Tibial artery (tissue), 4 donors: ENCODE data around the gene HMMR.

Source experiments
- DNase-seq, 2 donors: peaks; one replicate each; pipeline ENCODE4 v3.0.0-alpha.2; 2019
- H3K27ac ChIP-seq, 2 donors: fragments of 200-600 bp; sonication (generic) in 1 of 2; 1 replicate in 1 of 2; 2 replicates in 1 of 2; pipeline ENCODE4 v1.5.1; 2018 to 2019; ENCODE audit warnings: mild to moderate bottlenecking in 1 of 2
- H3K27me3 ChIP-seq, 2 donors: fragments of 200-600 bp; sonication (generic) in 1 of 2; one replicate each; pipeline versions ENCODE4 v1.5.1 to v1.6.0; 2016 to 2019
- H3K36me3 ChIP-seq, 3 donors: fragments of 200-600 bp; sonication (generic) in 2 of 3; one replicate each; pipeline ENCODE4 v1.5.1; 2016 to 2019; ENCODE audit warnings: mild to moderate bottlenecking in 2 of 3
- H3K4me1 ChIP-seq, 4 donors: fragments of 200-600 bp; sonication (generic) in 2 of 4; 1 replicate in 3 of 4; 2 replicates in 1 of 4; pipeline ENCODE4 v1.5.1; 2016 to 2019
- H3K4me3 ChIP-seq, 2 donors: fragments of 200-600 bp; sonication (generic) in 1 of 2; 1 replicate in 1 of 2; 2 replicates in 1 of 2; pipeline ENCODE4 v1.5.1; 2018 to 2019; ENCODE audit warnings: mild to moderate bottlenecking in 2 of 2
- H3K9me3 ChIP-seq, 3 donors: fragments of 200-600 bp; sonication (generic) in 1 of 3; one replicate each; pipeline ENCODE4 v1.5.1; 2016 to 2019
- CTCF ChIP-seq, 2 experiments: fragments of 200-600 bp in 1 of 2; fragments of 450-650 bp in 1 of 2; IDR thresholded peaks; one replicate each; pipeline ENCODE4 v1.5.1; 2017 to 2019; ENCODE audit warnings: antibody characterized with exemption in 2 of 2, mild to moderate bottlenecking in 1 of 2, moderate library complexity in 1 of 2
- intact Hi-C: fragments of 100-400 bp; cut with DNase I; formaldehyde crosslinking; loops from one replicate; pipeline ENCODE4 v1.15.0; 2023; ENCODE audit warnings: low total_unique reads

The HMMR gene

GRCh38 chr5:163504079-163504931, 43.9 kb downstream of the HMMR start:
- peak overlapping the region; percentile 95 to 97 for H3K27ac ChIP-seq
- H3K4me3 ChIP-seq = peak overlapping the region; percentile 67 to 76
- H3K4me1 ChIP-seq = peaks cover 0 to 52% (median 31%) of the 10 kb centered on the region in 4 donors
- no peak for TF ChIP-seq CTCF (IDR thresholded peaks at IDR 0.05)
- no peaks in the 10 kb centered on the region for H3K27me3 ChIP-seq
- peak; percentile 58 to 81 for DNase-seq
- intact Hi-C loops = loop anchor here (5.0 kb wide), 1 partner anchor 42 kb away; the partner anchor contains the start of genes HMMR and NUDCD2
- H3K9me3 ChIP-seq = no peaks in the 10 kb centered on the region
- H3K36me3 ChIP-seq = no peaks in the 10 kb centered on the region

- TF ChIP-seq CTCF (IDR thresholded peaks at IDR 0.05) = no peak
- Histone ChIP-seq H3K4me3 (peak overlapping the region; percentile 67 to 76), H3K36me3 (no peaks in the 10 kb centered on the region), H3K9me3 (no peaks in the 10 kb centered on the region), H3K27me3 (no peaks in the 10 kb centered on the region), H3K27ac (peak overlapping the region; percentile 95 to 97), H3K4me1 (peaks cover 0 to 59% (median 35%) of the 10 kb centered on the region in 4 donors)
- no peak for DNase-seq
- intact Hi-C loops = no loop called here
Measured at GRCh38 chr5:163505049-163505367, 44.6 kb downstream of the HMMR start.

- Histone ChIP-seq H3K4me1 (peaks cover 0 to 64% (median 38%) of the 10 kb centered on the region in 4 donors), H3K27ac (peak within 1 kb of the TSS; percentile 95 to 97), H3K27me3 (no peaks in the 10 kb centered on the region), H3K36me3 (no peaks in the 10 kb centered on the region), H3K9me3 (no peaks in the 10 kb centered on the region), H3K4me3 (peak within 1 kb of the TSS; percentile 67 to 76)
- intact Hi-C loops = no loop called here
- peak; percentile 38 to 43 for TF ChIP-seq CTCF (IDR thresholded peaks at IDR 0.05)
- peak; percentile 94 to 97 for DNase-seq
Measured at GRCh38 chr5:163505368-163506094, 45.1 kb downstream of the HMMR start, which contains the start of gene MAT2B. Gene MAT2B, plus strand, starts transcription at chr5:163505619. Its CDS starts 68 bp downstream, at chr5:163505687.

- intact Hi-C loops = no loop called here
- H3K4me1 ChIP-seq = peaks cover 0 to 70% (median 38%) of the 10 kb centered on the region in 4 donors
- no peaks in the 10 kb centered on the region for H3K27me3 ChIP-seq
- peak overlapping the region; percentile 67 to 76 for H3K4me3 ChIP-seq
- H3K9me3 ChIP-seq = no peaks in the 10 kb centered on the region
- H3K27ac ChIP-seq = peak overlapping the region; percentile 95 to 97
- no peak for TF ChIP-seq CTCF (IDR thresholded peaks at IDR 0.05)
- DNase-seq = no peak
- H3K36me3 ChIP-seq = no peaks in the 10 kb centered on the region
Measured at GRCh38 chr5:163506095-163506457, 45.6 kb downstream of the HMMR start.

- H3K9me3 ChIP-seq = no peaks in the 10 kb centered on the region
- intact Hi-C loops = no loop called here
- TF ChIP-seq CTCF (IDR thresholded peaks at IDR 0.05) = no peak
- no peaks in the 10 kb centered on the region for H3K36me3 ChIP-seq
- H3K27ac ChIP-seq = peak overlapping the region; percentile 95 to 97
- H3K27me3 ChIP-seq = no peaks in the 10 kb centered on the region
- H3K4me1 ChIP-seq = peaks cover 0 to 75% (median 42%) of the 10 kb centered on the region in 4 donors
- DNase-seq = no peak
- H3K4me3 ChIP-seq = peak overlapping the region; percentile 67 to 76
Measured at GRCh38 chr5:163506726-163507125, 46.3 kb downstream of the HMMR start.
